ENCODE data around the gene TPD52L2.

Gene TPD52L2

DNA sequence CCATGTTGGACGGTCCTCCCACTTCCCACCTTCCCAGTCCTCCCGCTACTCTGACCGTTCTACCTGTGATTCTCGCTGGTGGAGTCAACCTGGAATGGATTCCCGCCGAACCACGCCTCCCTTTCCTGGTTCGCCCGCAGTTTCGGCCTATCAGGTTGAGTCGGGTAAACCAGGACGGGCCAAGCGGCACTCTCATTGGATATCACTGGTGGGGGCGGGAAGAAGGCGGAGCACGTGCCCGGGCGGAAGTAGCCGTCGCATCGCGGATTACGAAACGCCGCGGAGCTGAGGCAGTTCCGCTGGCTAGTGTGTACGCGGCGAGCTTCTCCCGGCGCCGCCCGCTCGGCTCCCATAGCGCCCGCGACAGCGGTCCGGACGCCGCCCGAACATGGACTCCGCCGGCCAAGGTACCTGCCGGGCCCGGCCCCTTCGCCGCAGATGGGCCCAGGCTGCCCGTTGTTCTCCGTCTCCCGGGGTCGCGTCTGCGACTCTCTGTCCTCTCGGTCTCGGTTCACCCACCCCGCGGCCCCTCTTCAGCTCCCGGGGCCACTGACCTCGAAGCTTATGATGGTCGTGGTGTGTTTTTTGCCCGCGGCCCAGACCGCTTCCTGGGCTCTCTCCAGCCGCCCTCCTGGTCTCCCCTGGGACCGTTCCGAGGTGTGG, at the start of gene TPD52L2:
Gene TPD52L2, plus strand, starts transcription at position 293 of the 663 bp plus-strand sequence. Its CDS starts 96 bp downstream, at position 389.
- peak; percentile 100 for DNase-seq (ENCODE audit: low read depth)
- peak within 1 kb of the TSS; percentile 79 for H3K4me3 ChIP-seq (ENCODE audit: low read length)

GRCh38 chr20:63815615-63816253, 49.3 kb upstream of the TPD52L2 start:
- no peak for DNase-seq (ENCODE audit: low read depth)
- no peak overlapping the region for H3K4me3 ChIP-seq (ENCODE audit: low read length)
- TF ChIP-seq, protein P1, sequence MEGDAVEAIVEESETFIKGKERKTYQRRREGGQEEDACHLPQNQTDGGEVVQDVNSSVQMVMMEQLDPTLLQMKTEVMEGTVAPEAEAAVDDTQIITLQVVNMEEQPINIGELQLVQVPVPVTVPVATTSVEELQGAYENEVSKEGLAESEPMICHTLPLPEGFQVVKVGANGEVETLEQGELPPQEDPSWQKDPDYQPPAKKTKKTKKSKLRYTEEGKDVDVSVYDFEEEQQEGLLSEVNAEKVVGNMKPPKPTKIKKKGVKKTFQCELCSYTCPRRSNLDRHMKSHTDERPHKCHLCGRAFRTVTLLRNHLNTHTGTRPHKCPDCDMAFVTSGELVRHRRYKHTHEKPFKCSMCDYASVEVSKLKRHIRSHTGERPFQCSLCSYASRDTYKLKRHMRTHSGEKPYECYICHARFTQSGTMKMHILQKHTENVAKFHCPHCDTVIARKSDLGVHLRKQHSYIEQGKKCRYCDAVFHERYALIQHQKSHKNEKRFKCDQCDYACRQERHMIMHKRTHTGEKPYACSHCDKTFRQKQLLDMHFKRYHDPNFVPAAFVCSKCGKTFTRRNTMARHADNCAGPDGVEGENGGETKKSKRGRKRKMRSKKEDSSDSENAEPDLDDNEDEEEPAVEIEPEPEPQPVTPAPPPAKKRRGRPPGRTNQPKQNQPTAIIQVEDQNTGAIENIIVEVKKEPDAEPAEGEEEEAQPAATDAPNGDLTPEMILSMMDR (IDR thresholded peaks at IDR 0.05; ENCODE audit: insufficient read depth, low read depth, low read length, missing control alignments), result no peak

More for the DNA sequence above, at the start of gene TPD52L2:
- TF ChIP-seq, protein P1 (IDR thresholded peaks at IDR 0.05; ENCODE audit: insufficient read depth, low read depth, low read length, missing control alignments), result no peak

DNA sequence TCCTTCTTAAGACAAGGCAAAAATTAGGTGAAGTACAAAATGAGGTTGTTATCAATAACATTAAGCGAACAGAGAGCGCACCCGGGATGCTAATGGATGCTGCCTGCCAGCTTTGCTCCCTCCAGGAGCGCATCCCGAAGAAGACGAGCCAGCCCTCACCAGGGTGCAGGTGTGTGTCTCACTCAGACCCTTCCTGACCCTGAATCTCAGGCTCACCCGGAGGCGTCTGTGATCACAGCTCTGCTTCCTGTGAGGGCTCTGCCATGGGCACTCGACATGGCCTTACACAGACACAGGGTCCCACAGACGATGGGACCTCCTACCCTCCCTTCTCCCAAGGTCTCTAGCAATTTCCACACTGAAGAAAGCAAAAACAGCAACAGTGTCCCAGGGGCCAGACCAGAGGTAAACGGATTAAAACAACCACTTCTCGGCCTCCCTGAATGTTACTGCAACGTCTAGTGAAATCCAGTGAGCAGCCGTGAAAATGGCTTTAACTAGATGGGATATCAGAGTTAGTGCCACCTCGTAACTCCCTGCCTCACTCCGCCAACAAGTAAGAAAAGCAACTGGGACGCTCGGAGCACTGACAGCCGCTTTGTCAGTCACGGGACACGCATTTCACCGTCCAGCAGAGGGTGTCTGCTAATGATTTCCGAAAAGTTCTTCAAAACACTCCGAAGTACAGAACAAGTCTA, 45.7 kb upstream of the TPD52L2 start:
- no peak overlapping the region for H3K4me3 ChIP-seq (ENCODE audit: low read length)
- peak; percentile 20 for DNase-seq (ENCODE audit: low read depth)
- TF ChIP-seq, protein P1 (IDR thresholded peaks at IDR 0.05; ENCODE audit: insufficient read depth, low read depth, low read length, missing control alignments), result peak; percentile 36

GRCh38 chr20:63821811-63822210, 43.3 kb upstream of the TPD52L2 start:
- DNase-seq (ENCODE audit: low read depth), result no peak
- no peak overlapping the region for H3K4me3 ChIP-seq (ENCODE audit: low read length)
- TF ChIP-seq, protein P1 (IDR thresholded peaks at IDR 0.05; ENCODE audit: insufficient read depth, low read depth, low read length, missing control alignments), result no peak

DNA sequence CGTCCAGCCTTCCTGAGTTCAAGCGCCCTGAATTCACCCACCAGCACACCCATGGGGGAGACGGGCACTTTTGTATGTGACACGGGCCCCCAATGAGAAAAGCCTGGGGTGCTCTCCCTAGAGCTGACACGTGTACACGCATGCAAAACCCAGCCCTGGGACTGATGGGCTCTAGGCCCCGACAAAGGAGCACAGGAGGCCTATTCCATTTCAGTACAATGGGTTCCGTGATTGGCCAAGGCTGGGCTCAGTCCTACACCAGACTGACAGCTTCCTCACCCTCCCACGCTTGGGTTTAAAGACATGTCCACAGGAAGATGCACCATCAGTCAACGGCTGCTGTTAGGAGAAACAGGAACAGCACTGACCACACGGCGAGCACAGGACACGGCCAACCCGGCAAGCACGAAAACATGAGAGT, 42.8 kb upstream of the TPD52L2 start:
- no peak for DNase-seq (ENCODE audit: low read depth)
- TF ChIP-seq, protein P1 (IDR thresholded peaks at IDR 0.05; ENCODE audit: insufficient read depth, low read depth, low read length, missing control alignments), result no peak
- H3K4me3 ChIP-seq (ENCODE audit: low read length), result no peak overlapping the region

DNA sequence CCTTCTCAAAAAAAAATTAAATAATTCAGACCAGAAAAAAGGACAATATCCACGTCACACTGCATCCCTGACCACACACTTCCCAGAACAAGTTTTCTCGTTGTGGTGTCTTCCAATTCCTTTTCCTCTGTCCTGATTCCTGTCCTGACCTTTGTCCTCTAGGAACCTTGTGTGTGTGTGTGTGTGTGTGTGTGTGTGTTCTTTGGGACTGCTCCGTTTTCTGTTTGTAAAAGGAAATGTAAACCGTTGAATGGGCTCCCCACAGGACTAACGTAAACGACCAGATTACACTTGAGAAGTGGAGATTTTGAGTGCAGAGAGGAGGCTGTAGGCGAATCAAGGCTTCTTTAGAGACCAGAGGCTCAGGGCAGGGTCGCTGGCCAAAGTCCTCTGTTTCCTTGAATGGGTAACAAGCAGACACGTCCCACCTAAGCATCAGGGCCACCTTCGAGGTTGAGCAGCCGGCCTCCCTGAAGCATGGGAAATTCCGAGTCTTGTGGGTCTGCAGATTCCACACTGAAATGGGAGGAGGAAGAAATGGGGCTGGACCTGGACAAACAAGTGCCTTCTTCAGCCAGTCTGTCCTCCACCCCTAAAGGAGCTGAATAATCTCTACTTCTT, 41.3 kb upstream of the TPD52L2 start:
- TF ChIP-seq, protein P1 (IDR thresholded peaks at IDR 0.05; ENCODE audit: insufficient read depth, low read depth, low read length, missing control alignments), result no peak
- DNase-seq (ENCODE audit: low read depth), result no peak

More for the DNA sequence above, 41.3 kb upstream of the TPD52L2 start:
- H3K4me3 ChIP-seq (ENCODE audit: low read length), result no peak overlapping the region
